GM21526 (cell line): ENCODE data around the gene IL1RN.

ENCODE experiments used
- ATAC-seq: cut with Tn5 transposase; IDR thresholded peaks from one replicate; pipeline ENCODE4 v1.9.1; 2021; ENCODE audit warnings: moderate library complexity; ENCODE audit not compliant: unreplicated experiment, low FRiP score

The IL1RN gene

GRCh38 chr2:113102133-113102532 is 25.3 kb upstream of the IL1RN start:
- ATAC-seq: no peak

DNA sequence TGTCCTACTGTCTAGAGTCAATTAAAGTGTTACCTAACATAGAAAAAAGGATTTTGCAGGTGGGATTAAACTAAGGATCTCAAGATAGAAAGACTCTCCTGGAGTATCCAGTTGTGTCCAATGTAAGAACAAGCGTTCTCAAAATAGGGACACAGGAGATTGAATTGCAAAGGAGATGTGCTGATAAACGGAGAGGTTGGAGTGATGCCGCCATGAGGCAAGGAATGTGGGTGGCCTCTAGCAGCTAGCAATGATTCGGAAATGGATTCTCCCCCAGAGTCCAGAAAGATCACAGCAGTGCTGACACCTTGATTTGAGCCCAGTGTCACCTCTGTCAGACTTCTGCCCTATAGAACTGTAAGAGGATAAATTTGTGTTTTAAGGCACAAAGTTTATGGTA is 24.1 kb upstream of the IL1RN start:
- no peak for ATAC-seq

GRCh38 chr2:113104054-113104611 is 23.3 kb upstream of the IL1RN start:
- ATAC-seq: no peak

GRCh38 chr2:113105047-113105785 is 22.2 kb upstream of the IL1RN start:
- ATAC-seq: no peak

DNA sequence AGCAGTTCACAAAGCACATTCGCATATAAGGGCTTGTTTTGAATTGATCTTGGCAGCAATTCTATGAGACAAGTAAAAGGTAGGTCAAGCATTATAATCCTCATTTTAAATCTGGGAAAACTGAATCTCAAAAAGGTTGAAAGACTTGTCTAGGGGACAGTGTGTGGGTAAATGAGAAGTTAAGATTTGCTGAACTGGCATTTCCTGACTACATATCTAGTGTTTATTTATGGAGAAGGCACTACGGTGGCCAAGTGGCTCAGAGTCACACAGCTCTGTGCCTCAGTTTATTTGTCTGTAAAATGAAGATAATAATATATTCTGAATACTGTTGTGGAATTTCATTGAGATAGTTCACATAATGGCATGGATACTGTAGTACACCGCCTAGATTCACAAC is 16.3 kb upstream of the IL1RN start:
- ATAC-seq: no peak

DNA sequence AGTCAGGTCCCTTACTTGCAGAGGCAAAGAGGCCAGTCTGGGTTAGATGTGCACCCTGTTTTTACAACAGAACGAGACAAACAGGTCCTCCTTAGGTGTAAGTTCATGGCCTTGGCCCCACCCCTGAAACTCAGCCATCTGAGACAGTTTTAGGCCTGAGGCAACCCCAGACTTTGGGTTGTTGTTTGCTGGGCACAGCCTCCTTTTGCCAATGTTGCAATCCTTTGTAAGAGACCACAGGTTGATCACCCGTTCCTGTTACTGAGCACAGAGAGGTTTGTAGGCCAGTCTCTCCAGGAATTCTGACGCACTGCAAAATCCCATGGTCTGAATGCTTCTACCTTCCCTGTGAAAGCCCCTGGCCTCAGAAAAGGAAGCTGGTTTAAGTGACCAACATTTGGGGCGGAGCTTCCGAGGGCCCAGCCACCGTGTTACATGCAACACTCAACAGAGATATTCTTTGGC is 15.5 kb upstream of the IL1RN start:
- no peak for ATAC-seq

DNA sequence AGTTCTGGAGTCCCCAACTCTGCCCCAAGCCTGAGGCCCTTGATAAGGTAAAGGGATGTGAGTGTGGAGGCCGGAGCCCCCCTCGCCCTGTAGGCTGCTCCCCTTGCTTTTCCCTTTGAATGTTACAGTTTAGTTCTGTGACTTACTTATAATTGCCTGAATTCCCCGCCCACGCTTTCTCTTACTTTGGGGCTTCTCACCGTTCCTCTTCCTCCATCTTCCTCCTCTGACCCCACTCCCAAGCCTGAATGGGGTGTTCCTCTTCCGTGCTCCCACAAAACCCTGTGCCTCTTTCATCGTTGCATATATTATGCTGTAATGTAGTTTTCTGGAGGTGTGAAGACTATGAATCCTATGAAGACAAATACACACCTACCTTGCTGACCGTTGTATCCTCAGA is 15.0 kb upstream of the IL1RN start:
- no peak for ATAC-seq

DNA sequence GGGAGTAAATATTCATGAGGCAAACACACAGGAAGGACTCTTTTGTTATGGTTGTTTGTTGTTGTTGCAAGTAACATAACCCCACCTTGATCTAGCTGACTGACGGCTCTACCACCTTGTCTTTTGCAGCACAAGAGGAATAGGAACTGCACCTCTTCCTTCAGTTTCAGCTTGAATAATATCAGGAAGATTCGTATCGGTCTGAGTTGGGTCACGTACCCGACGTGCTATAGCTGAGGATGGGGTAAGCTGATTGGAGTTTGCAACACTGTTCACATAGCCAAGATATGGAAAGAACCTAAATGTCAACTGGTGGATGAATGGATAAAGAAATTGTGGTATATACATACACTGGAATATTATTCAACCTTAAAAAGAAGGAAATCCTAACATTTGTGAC is 14.5 kb upstream of the IL1RN start:
- ATAC-seq: no peak

DNA sequence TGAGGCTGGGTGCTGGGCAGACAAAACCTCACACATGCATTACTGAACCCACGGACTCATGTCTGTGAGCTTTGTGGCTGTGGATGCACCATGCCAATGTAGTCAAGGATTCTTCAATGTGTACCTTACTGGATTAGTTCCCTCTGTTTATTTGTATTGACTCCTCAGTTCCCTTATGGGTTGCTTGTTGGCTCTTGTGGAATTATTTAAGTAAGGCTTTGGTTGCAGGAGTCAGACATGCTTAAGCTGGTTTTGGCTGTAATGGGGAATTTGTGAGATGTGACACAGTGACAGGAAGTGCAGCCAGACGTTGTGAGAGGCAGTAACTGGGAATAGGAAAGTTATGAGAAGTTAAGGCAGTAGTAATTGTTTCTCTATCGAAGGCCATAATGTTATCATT is 13.6 kb upstream of the IL1RN start:
- no peak for ATAC-seq

DNA sequence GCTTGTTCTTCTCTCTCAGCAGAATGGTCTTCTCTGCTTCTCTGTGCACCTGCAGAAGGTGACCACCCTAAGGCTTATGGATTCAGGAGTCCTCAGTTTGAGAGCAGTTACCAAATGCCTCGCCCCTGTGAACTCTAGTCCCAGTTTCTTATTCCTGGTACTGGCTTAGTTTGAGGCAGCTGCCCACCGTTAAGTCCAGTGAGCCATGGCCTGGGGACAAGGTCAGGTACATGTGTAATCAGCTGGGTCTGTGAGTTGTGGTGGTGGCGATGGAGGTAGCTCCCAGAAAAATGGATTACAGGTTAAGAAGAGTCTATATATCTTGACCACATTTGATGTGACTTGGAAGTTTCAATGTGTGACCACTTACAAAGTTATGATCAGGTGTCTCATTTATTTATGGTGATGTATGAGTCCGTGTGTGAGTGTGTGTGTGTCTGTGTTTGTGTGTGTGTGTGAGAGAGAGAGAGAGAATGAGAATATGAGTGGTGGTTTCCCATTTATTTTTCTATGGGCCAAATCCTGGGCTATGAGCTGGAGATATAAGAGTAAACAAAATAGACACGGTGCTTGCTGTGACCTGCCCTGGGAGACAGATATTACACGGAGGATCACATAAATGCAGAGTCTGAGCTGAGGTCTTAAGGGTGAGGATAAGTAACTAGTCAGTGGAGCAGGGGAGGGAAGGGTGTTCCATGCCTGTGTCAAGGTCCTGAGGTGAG is 13.0 kb upstream of the IL1RN start:
- no peak for ATAC-seq

- no peak for ATAC-seq
Observed at GRCh38 chr2:113114996-113115395, 12.4 kb upstream of the IL1RN start.

GRCh38 chr2:113116100-113116958 is 11.1 kb upstream of the IL1RN start:
- ATAC-seq: no peak

GRCh38 chr2:113117541-113118262 is 9.7 kb upstream of the IL1RN start:
- ATAC-seq: no peak

DNA sequence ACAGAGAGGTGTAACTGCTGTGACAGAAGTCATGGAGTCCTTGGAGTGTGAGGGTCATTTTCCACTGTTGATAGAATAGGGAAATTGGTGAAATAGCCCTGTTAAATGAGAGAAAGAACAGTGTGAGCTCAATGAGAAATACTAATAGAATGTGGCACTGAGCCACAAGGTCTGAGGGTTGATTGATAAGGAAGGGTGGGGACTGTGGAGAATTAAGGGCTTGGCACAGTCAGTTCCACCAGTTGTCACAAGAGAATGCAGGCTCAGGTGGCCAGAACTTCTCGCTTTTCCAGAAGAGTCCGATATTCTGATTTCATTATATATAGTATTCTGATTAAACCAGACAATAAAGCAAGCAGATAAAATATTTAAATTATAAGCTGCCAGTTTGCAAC is 9.1 kb upstream of the IL1RN start:
- no peak for ATAC-seq

DNA sequence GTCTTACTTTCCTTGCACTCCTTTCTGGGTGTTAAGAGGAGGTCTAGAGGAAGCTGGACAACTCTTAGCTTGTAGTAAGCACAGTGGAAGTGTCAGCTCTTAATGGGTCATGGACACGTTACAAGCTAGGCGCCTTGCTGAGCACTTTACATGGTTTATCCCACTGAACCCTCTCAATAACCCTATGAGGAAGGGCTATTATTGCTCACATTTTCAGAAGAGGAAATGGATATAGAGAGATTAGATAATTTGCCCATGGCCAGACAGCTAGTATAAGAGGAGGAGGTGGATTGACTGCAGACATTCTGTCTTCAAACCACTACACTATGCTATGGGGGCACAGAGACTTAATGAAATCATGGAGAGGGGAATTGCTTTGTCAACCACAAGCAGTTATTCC is 8.3 kb upstream of the IL1RN start:
- no peak for ATAC-seq

GRCh38 chr2:113120861-113121260 is 6.5 kb upstream of the IL1RN start:
- no peak for ATAC-seq

- no peak for ATAC-seq
Observed at GRCh38 chr2:113122364-113122763, 5.0 kb upstream of the IL1RN start.

DNA sequence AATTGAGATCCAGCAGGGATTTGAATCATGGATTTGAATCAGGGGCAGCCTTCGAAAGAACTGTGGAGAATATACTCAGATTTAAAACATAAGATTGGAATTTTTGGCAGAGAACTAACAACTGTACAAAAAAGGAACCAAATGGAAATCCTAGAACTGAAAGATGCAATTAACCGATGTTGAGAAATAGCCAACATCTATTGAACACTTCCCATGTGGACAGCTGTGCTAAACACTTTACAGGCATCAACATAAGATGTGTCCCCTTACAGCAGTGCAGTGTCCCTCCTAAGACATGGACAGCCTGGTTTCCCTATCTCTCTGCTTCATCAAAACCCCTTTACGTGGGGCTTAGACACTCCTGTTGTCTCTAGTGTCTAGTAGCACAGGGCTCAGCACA is 3.7 kb upstream of the IL1RN start:
- ATAC-seq: no peak

- ATAC-seq: no peak
Observed at GRCh38 chr2:113124181-113124961, 3.0 kb upstream of the IL1RN start.
